H1 (cell line): Measurements from ENCODE around the gene ARMS2. TPM values are rescaled to one million over a fixed set of nuclear protein-coding genes. Genes with fewer than 3 reads are reported as not detected.

ENCODE experiments used
- CTCF ChIA-PET: fragments of 300-600 bp; sonication (Branson Sonifier 250); formaldehyde crosslinking; loops from one replicate; lab custom pipeline; 2021; ENCODE audit not compliant: partially characterized antibody; lab: Charles Lee
- POLR2A ChIA-PET: fragments of 300-600 bp; sonication (Branson Sonifier 250); formaldehyde crosslinking; loops from one replicate; lab custom pipeline; 2021; ENCODE audit warnings: inconsistent platforms; ENCODE audit not compliant: partially characterized antibody; lab: Charles Lee
- DNase-seq, 2 experiments: peaks; one replicate each; pipeline versions ENCODE4 v3.0.0 to v3.0.0-alpha.2; 2010 to 2022; ENCODE audit warnings: low spot score in 2 of 2, low read depth in 1 of 2, mixed read lengths in 1 of 2
- FAIRE-seq: peaks from 2 replicates; lab custom pipeline; 2011; peaks lifted over from hg19 to GRCh38; lab: Jason Lieb, UNC
- H2AFZ ChIP-seq: 2 replicates; pipeline ENCODE4 v1.8.1; 2012; ENCODE audit warnings: low read length, inconsistent platforms
- H2AK5ac ChIP-seq: 2 replicates; pipeline ENCODE4 v1.6.1; 2013; ENCODE audit warnings: low read depth, low read length
- H2BK120ac ChIP-seq: replicated peaks from 2 replicates; pipeline ENCODE3; 2013; ENCODE audit warnings: low read depth, low read length, inconsistent platforms
- H2BK12ac ChIP-seq: 2 replicates; pipeline ENCODE4 v1.6.1; 2013; ENCODE audit warnings: low read depth, low read length
- H2BK15ac ChIP-seq: 2 replicates; pipeline ENCODE4 v1.6.1; 2013; ENCODE audit warnings: low read length
- H2BK20ac ChIP-seq: 2 replicates; pipeline ENCODE4 v1.6.1; 2013; ENCODE audit warnings: low read length
- H2BK5ac ChIP-seq: 2 replicates; pipeline ENCODE4 v1.6.1; 2013; ENCODE audit warnings: low read depth, low read length
- H3K14ac ChIP-seq: 2 replicates; pipeline ENCODE4 v1.6.1; 2013; ENCODE audit warnings: inconsistent platforms; ENCODE audit not compliant: insufficient read length
- H3K18ac ChIP-seq: 2 replicates; pipeline ENCODE4 v1.6.1; 2013; ENCODE audit warnings: low read length; ENCODE audit errors: extremely low read depth
- H3K23ac ChIP-seq: 2 replicates; pipeline ENCODE4 v1.6.1; 2013; ENCODE audit warnings: inconsistent platforms; ENCODE audit not compliant: insufficient read length
- H3K23me2 ChIP-seq: 2 replicates; pipeline ENCODE4 v1.6.1; 2013; ENCODE audit warnings: low read depth, low read length
- H3K27ac ChIP-seq: 2 replicates; pipeline ENCODE4 v1.6.1; 2011; ENCODE audit warnings: low read depth, low read length, inconsistent platforms
- H3K27me3 ChIP-seq, 4 experiments: replicated peaks in 1 of 4; 1 replicate in 1 of 4; 2 replicates in 3 of 4; pipeline versions ENCODE4 v1.6.1 to v1.8.1; 2011 to 2013; ENCODE audit warnings: low read length in 3 of 4, mild to moderate bottlenecking in 3 of 4, inconsistent platforms in 2 of 4, mixed read lengths in 2 of 4, moderate library complexity in 1 of 4; ENCODE audit not compliant: control insufficient read depth in 3 of 4, insufficient read depth in 3 of 4; ENCODE audit errors: extremely low read depth in 1 of 4
- H3K36me3 ChIP-seq, 4 experiments: 2 replicates each; pipeline versions ENCODE4 v1.6.1 to v1.8.1; 2011 to 2013; ENCODE audit warnings: mild to moderate bottlenecking in 4 of 4, low read length in 3 of 4, moderate library complexity in 2 of 4, control low read depth in 1 of 4, inconsistent platforms in 1 of 4; ENCODE audit not compliant: insufficient read depth in 4 of 4, control insufficient read depth in 2 of 4
- H3K4ac ChIP-seq: replicated peaks from 2 replicates; pipeline ENCODE3; 2013; ENCODE audit warnings: low read length, low read depth, mixed read lengths, inconsistent platforms; ENCODE audit not compliant: insufficient read length
- H3K4me1 ChIP-seq, 4 experiments: replicated peaks in 1 of 4; 1 replicate in 1 of 4; 2 replicates in 3 of 4; pipeline versions ENCODE4 v1.6.1 to v1.8.1; 2011 to 2013; ENCODE audit warnings: low read length in 3 of 4, inconsistent platforms in 2 of 4, mixed read lengths in 1 of 4; ENCODE audit not compliant: insufficient read depth in 4 of 4, control insufficient read depth in 3 of 4
- H3K4me2 ChIP-seq, 2 experiments: 2 replicates each; pipeline versions ENCODE4 v1.6.1 to v1.8.1; 2011 to 2013; ENCODE audit warnings: low read depth in 2 of 2, low read length in 2 of 2, control low read depth in 1 of 2, inconsistent platforms in 1 of 2, mild to moderate bottlenecking in 1 of 2; ENCODE audit not compliant: insufficient read depth in 1 of 2
- H3K4me3 ChIP-seq, 4 experiments: fragments of 200-600, 300-600 bp in 1 of 4; sonication (generic), shearing (Covaris generic), sonication (Bioruptor Twin) in 1 of 4; 2 replicates each; pipeline versions ENCODE4 v1.5.1 to v1.8.1; 2011 to 2016; ENCODE audit warnings: low read length in 4 of 4, low read depth in 3 of 4, control low read depth in 2 of 4, inconsistent platforms in 2 of 4, mild to moderate bottlenecking in 2 of 4, mixed read lengths in 1 of 4, moderate library complexity in 1 of 4; ENCODE audit not compliant: insufficient read depth in 2 of 4; ENCODE audit errors: extremely low read depth in 1 of 4
- H3K56ac ChIP-seq: replicated peaks from 2 replicates; pipeline ENCODE3; 2013; ENCODE audit warnings: low read depth, mild to moderate bottlenecking, mixed read lengths, low read length, inconsistent platforms; ENCODE audit not compliant: insufficient read length
- H3K79me1 ChIP-seq: 2 replicates; pipeline ENCODE4 v1.6.1; 2013; ENCODE audit warnings: low read depth, low read length, control low read depth
- H3K79me2 ChIP-seq, 2 experiments: 2 replicates each; pipeline versions ENCODE4 v1.6.1 to v1.8.1; 2012 to 2013; ENCODE audit warnings: low read length in 2 of 2, mild to moderate bottlenecking in 2 of 2, inconsistent platforms in 1 of 2; ENCODE audit not compliant: insufficient read depth in 2 of 2, control insufficient read depth in 1 of 2
- H3K9ac ChIP-seq, 4 experiments: replicated peaks in 1 of 4; 1 replicate in 1 of 4; 2 replicates in 3 of 4; pipeline versions ENCODE4 v1.6.1 to v1.8.1; 2011 to 2013; ENCODE audit warnings: low read depth in 3 of 4, low read length in 3 of 4, control low read depth in 2 of 4, mild to moderate bottlenecking in 2 of 4, moderate library complexity in 2 of 4, inconsistent platforms in 1 of 4; ENCODE audit errors: extremely low read depth in 1 of 4
- H3K9me3 ChIP-seq, 2 experiments: 2 replicates each; pipeline versions ENCODE4 v1.6.1 to v1.8.1; 2012 to 2013; ENCODE audit warnings: mild to moderate bottlenecking in 2 of 2, moderate library complexity in 2 of 2, control low read depth in 1 of 2, inconsistent platforms in 1 of 2, low read depth in 1 of 2, low read length in 1 of 2, mixed read lengths in 1 of 2; ENCODE audit not compliant: insufficient read depth in 2 of 2
- H4K20me1 ChIP-seq, 2 experiments: replicated peaks in 1 of 2; 2 replicates each; pipeline versions ENCODE3 to v1.8.1; 2011 to 2013; ENCODE audit warnings: inconsistent platforms in 2 of 2, low read length in 2 of 2, mild to moderate bottlenecking in 1 of 2; ENCODE audit not compliant: insufficient read depth in 2 of 2, control insufficient read depth in 1 of 2
- H4K5ac ChIP-seq: 2 replicates; pipeline ENCODE4 v1.6.1; 2013; ENCODE audit warnings: low read length, low read depth, mixed read lengths, inconsistent platforms; ENCODE audit not compliant: insufficient read length
- H4K8ac ChIP-seq: 2 replicates; pipeline ENCODE4 v1.8.0; 2013; ENCODE audit warnings: mild to moderate bottlenecking, moderate library complexity, low read length, inconsistent platforms; ENCODE audit not compliant: insufficient read depth; ENCODE audit errors: extremely low read depth
- H4K91ac ChIP-seq: replicated peaks from 2 replicates; pipeline ENCODE3; 2013; ENCODE audit warnings: low read length, mixed read lengths, inconsistent platforms; ENCODE audit not compliant: insufficient read length
- RBBP5 ChIP-seq: IDR thresholded peaks from 2 replicates; pipeline ENCODE4 v1.7.1; 2012; ENCODE audit warnings: low read depth, mild to moderate bottlenecking, inconsistent platforms, low read length, moderate library complexity, borderline replicate concordance
- WGBS, 2 experiments: shearing (Covaris generic) in 1 of 2; methylation state at CpG; one replicate each; pipeline versions ENCODE4 v1.1.6 to v1.1.7; 2013 to 2015; ENCODE audit warnings: low lambda C conversion rate in 2 of 2, mixed read lengths in 2 of 2, inconsistent platforms in 1 of 2, low coverage in 1 of 2, missing lambda C conversion rate in 1 of 2; ENCODE audit not compliant: insufficient replicate concordance in 2 of 2, insufficient coverage in 1 of 2, insufficient read length in 1 of 2; ENCODE audit errors: extremely low coverage in 1 of 2, missing lambda C conversion rate in 1 of 2; 5-methylcytosine and 5-hydroxymethylcytosine counted together
- polyA plus RNA-seq, 7 experiments: library from polyadenylated mRNA; depleted of rRNA in 3 of 7; stranded (reverse) in 5 of 7; unstranded in 2 of 7; fragments of >200 nt in 5 of 7; fragments of 200-250 nt in 2 of 7; gene quantifications; 1 replicate in 5 of 7; 2 replicates in 1 of 7; 4 replicates in 1 of 7; pipeline versions ENCODE4 v1.2.1 to v1.2.3, GENCODE V29; 2011 to 2013; ENCODE audit warnings: missing spikeins in 2 of 7, mixed read lengths in 2 of 7
- total RNA-seq: library from RNA; stranded (reverse); fragmentation: NEBNext Ultra II Directional; extraction: Animal tissue kit (Norgen Biotek cat#: 25700); gene quantifications from 2 replicates; pipeline ENCODE4 v1.2.1, GENCODE V29; 2021

Gene ARMS2
- total and polyA plus RNA-seq, 2 of the 8 experiments (the other 6 are each of a cell fraction or from before 2014, with no cell fraction given), result not detected

GRCh38 chr10:122498521-122498920 is 44.1 kb downstream of the ARMS2 start:
- Histone ChIP-seq H3K36me3 (no peaks in the 10 kb centered on the region), H3K79me2 (no peaks in the 10 kb centered on the region), H3K4ac (no peak overlapping the region), H3K79me1 (no peaks in the 10 kb centered on the region), H4K91ac (no peak overlapping the region), H3K27ac (no peak overlapping the region), H2BK120ac (no peak overlapping the region), H2BK15ac (no peak overlapping the region), H2AK5ac (no peak overlapping the region), H2BK20ac (no peak overlapping the region), H3K4me2 (no peak overlapping the region), H2BK5ac (no peak overlapping the region), H4K5ac (no peak overlapping the region), H3K14ac (no peak overlapping the region), H3K4me3 (no peak overlapping the region), H3K23ac (no peak overlapping the region), H3K9me3 (no peaks in the 10 kb centered on the region), H4K8ac (no peak overlapping the region), H2BK12ac (no peak overlapping the region), H3K27me3 (no peaks in the 10 kb centered on the region; a peak in 1 of 7 replicates), H2AFZ (no peak overlapping the region), H3K4me1 (no peaks in the 10 kb centered on the region; a peak in 1 of 7 replicates), H3K18ac (no peak overlapping the region), H3K56ac (no peak overlapping the region), H3K9ac (no peak overlapping the region), H3K23me2 (no peaks in the 10 kb centered on the region)
- FAIRE-seq (no peak), DNase-seq (no peak)
- ChIA-PET CTCF (interaction anchor here (0.8 to 1.7 kb wide), 5 partner anchors 10 to 69 kb away, joined by 3 to 5 read pairs (median 4); no protein-coding TSS in a partner anchor), POLR2A (no interaction called here)
- WGBS, 2 experiments, result 93% methylated on average over 5 of the region's 5 CpGs; no CpG with 5 or more reads in 1 of the 2 experiments
- TF ChIP-seq RBBP5, result no peak
- TF ChIP-seq, all 59 proteins: peak for 0
- no peaks in the 10 kb centered on the region for H4K20me1 ChIP-seq
